DOHH2 (cell line): ENCODE results near the gene NEK7.

Source experiments
- H3F3A ChIP-seq: fragments of 200-600 bp; sonication (generic), shearing (Covaris generic); 2 replicates; pipeline ENCODE4 v1.6.0; 2016; ENCODE audit warnings: antibody characterized with exemption, mild to moderate bottlenecking; ENCODE audit not compliant: control insufficient read depth, insufficient read depth
- H3K27ac ChIP-seq: fragments of 200-600 bp; sonication (generic); 2 replicates; pipeline ENCODE4 v1.5.1; 2014; ENCODE audit warnings: low read depth, mild to moderate bottlenecking, low read length, moderate library complexity
- H3K27me3 ChIP-seq: fragments of 200-600 bp; sonication (generic); 2 replicates; pipeline ENCODE4 v1.6.1; 2014; ENCODE audit warnings: mild to moderate bottlenecking, low read length, mixed read lengths; ENCODE audit not compliant: control insufficient read depth
- H3K36me3 ChIP-seq: fragments of 200-600 bp; sonication (generic); 2 replicates; pipeline ENCODE4 v1.6.1; 2014; ENCODE audit warnings: mild to moderate bottlenecking, low read length, moderate library complexity, mixed read lengths; ENCODE audit not compliant: control insufficient read depth
- H3K4me1 ChIP-seq: fragments of 200-600 bp; sonication (generic); 2 replicates; pipeline ENCODE4 v1.6.1; 2014; ENCODE audit warnings: mild to moderate bottlenecking, low read length, mixed read lengths; ENCODE audit not compliant: control insufficient read depth
- H3K4me2 ChIP-seq: fragments of 200-600 bp; sonication (generic); 2 replicates; pipeline ENCODE4 v1.6.0; 2014; ENCODE audit warnings: mild to moderate bottlenecking, low read length, moderate library complexity
- H3K4me3 ChIP-seq: fragments of 200-600 bp; sonication (generic); 2 replicates; pipeline ENCODE4 v1.5.1; 2014; ENCODE audit warnings: mild to moderate bottlenecking, low read length, mixed read lengths
- H3K79me2 ChIP-seq: fragments of 200-600 bp; sonication (generic); 2 replicates; pipeline ENCODE4 v1.6.1; 2014; ENCODE audit warnings: mild to moderate bottlenecking, low read length, mixed read lengths; ENCODE audit not compliant: control insufficient read depth
- H3K9me2 ChIP-seq: fragments of 200-600 bp; sonication (generic); replicated peaks from 2 replicates; pipeline ENCODE4 v1.6.1; 2014; ENCODE audit warnings: mild to moderate bottlenecking, low read length, mixed read lengths; ENCODE audit not compliant: control insufficient read depth
- H3K9me3 ChIP-seq: fragments of 200-600 bp; sonication (generic); 2 replicates; pipeline ENCODE4 v1.6.1; 2014; ENCODE audit warnings: antibody characterized with exemption, low read length, mixed read lengths; ENCODE audit not compliant: control insufficient read depth, insufficient read depth
- H4K20me1 ChIP-seq: fragments of 200-600 bp; sonication (generic); 2 replicates; pipeline ENCODE4 v1.6.0; 2014; ENCODE audit warnings: low read depth, mild to moderate bottlenecking, antibody characterized with exemption, low read length, moderate library complexity; ENCODE audit not compliant: control insufficient read depth, insufficient read depth
- EZH2phosphoT487 ChIP-seq: fragments of 200-600 bp; sonication (generic); IDR thresholded peaks from 2 replicates; pipeline ENCODE4 v1.6.1; 2017; ENCODE audit warnings: borderline replicate concordance, mild to moderate bottlenecking, antibody characterized with exemption, low read length, moderate library complexity, mixed read lengths
- TF ChIP-seq, protein P1 (sequence below): fragments of 200-600 bp; sonication (generic); IDR thresholded peaks from one replicate; pipeline ENCODE4 v1.5.1; 2014; ENCODE audit warnings: antibody characterized with exemption, mild to moderate bottlenecking, low read depth, low read length; ENCODE audit not compliant: poor library complexity, severe bottlenecking

The NEK7 gene

DNA sequence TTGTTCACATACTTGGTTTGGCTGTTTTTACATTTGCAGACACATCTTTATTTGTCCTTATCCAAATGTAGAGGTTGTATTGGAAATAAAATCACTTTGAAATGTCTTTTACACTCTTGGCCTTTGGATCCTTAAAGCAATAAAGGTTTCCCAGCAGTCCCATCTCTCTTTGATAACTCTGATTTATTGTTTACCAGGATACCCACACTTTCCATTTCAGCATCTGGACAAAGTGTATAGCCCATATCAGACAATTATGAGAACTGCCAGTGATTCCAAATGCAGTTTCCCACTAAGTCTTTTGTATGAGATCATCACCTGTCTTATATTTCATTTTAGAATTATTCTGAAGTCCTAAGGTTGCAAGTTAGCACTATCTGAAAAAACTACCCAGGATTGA lies 114.7 kb downstream of the NEK7 start:
- H3K9me3 ChIP-seq, result no peaks in the 10 kb centered on the region
- H3K4me2 ChIP-seq, result no peak overlapping the region
- H3K9me2 ChIP-seq, result no peaks in the 10 kb centered on the region
- no peak overlapping the region for H3K4me3 ChIP-seq
- H3K27me3 ChIP-seq, result no peaks in the 10 kb centered on the region
- no peaks in the 10 kb centered on the region for H3F3A ChIP-seq
- H3K36me3 ChIP-seq, result no peaks in the 10 kb centered on the region
- no peak for TF ChIP-seq EZH2phosphoT487
- TF ChIP-seq, protein P1, sequence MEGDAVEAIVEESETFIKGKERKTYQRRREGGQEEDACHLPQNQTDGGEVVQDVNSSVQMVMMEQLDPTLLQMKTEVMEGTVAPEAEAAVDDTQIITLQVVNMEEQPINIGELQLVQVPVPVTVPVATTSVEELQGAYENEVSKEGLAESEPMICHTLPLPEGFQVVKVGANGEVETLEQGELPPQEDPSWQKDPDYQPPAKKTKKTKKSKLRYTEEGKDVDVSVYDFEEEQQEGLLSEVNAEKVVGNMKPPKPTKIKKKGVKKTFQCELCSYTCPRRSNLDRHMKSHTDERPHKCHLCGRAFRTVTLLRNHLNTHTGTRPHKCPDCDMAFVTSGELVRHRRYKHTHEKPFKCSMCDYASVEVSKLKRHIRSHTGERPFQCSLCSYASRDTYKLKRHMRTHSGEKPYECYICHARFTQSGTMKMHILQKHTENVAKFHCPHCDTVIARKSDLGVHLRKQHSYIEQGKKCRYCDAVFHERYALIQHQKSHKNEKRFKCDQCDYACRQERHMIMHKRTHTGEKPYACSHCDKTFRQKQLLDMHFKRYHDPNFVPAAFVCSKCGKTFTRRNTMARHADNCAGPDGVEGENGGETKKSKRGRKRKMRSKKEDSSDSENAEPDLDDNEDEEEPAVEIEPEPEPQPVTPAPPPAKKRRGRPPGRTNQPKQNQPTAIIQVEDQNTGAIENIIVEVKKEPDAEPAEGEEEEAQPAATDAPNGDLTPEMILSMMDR, result no peak
- peaks cover 4% of the 10 kb centered on the region; the same call in 1 of the 2 replicates for H3K4me1 ChIP-seq
- no peak overlapping the region for H3K27ac ChIP-seq
- H4K20me1 ChIP-seq, result no peaks in the 10 kb centered on the region
- no peaks in the 10 kb centered on the region for H3K79me2 ChIP-seq

DNA sequence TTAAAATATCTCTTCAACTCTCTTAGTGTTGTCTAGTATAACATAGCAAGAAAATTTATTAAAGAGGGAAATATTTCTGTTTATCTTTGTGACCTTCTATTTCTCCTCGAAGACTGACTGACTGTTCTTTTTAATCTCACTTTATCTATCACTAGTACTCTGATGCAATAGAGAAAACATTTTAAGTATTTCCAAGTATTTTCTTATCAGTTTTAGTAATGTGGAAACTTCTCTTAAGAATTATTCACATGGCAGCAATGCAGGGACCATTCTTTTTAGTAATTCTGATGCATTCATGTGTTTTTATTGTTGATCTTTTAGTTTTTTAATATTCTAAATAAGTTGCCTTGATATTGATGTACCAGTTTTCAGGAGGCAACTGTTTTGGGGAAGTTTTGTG lies 115.7 kb downstream of the NEK7 start:
- TF ChIP-seq, protein P1, result no peak
- TF ChIP-seq EZH2phosphoT487, result no peak
- Histone ChIP-seq H3K27ac (no peak overlapping the region), H3K36me3 (no peaks in the 10 kb centered on the region), H3K9me2 (no peaks in the 10 kb centered on the region), H3K9me3 (no peaks in the 10 kb centered on the region), H3K27me3 (no peaks in the 10 kb centered on the region), H3K4me1 (peaks cover 4% of the 10 kb centered on the region; the same call in 1 of the 2 replicates), H3K79me2 (no peaks in the 10 kb centered on the region), H3K4me3 (no peak overlapping the region), H4K20me1 (no peaks in the 10 kb centered on the region), H3K4me2 (no peak overlapping the region), H3F3A (no peaks in the 10 kb centered on the region)

DNA sequence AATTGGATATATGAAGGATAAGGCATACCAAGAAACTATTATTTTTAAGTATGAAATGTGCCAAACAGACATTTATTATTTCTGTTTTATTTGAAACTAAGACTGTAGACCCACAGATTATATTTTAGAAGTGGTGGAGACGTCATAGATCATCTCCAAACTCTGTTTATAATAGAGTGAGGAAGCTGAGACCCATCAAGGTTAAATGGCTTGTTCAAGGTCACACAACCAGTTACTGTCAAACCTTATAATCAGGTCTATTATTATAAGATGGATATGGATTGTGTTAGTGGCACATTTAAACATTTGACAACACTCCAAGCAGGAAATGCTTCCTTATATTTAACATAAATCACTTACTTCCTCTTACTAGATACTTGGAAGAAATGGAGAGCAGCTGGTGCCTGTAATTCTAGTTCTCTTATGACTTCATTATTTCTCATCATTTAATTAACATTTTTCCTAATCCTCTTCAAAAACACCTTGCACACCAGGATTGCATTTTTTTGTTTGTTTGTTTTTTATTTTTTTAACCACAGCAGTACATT lies 117.0 kb downstream of the NEK7 start:
- H3K27me3 ChIP-seq, result no peaks in the 10 kb centered on the region
- no peak overlapping the region for H3K4me2 ChIP-seq
- H3K36me3 ChIP-seq, result no peaks in the 10 kb centered on the region
- no peak overlapping the region for H3K27ac ChIP-seq
- peaks cover 4% of the 10 kb centered on the region; the same call in 1 of the 2 replicates for H3K4me1 ChIP-seq
- H3K9me3 ChIP-seq, result no peaks in the 10 kb centered on the region
- H3K79me2 ChIP-seq, result no peaks in the 10 kb centered on the region
- no peak for TF ChIP-seq EZH2phosphoT487
- TF ChIP-seq, protein P1, result no peak
- no peaks in the 10 kb centered on the region for H3K9me2 ChIP-seq
- H3F3A ChIP-seq, result no peaks in the 10 kb centered on the region
- H4K20me1 ChIP-seq, result no peaks in the 10 kb centered on the region
- no peak overlapping the region for H3K4me3 ChIP-seq
